H1 (cell line): ENCODE data around the gene C20orf141. TPM values are rescaled to one million over a fixed set of nuclear protein-coding genes. Genes with fewer than 3 reads are reported as not detected.

ENCODE experiments used
- CTCF ChIA-PET: fragments of 300-600 bp; sonication (Branson Sonifier 250); formaldehyde crosslinking; loops from one replicate; lab custom pipeline; 2021; ENCODE audit not compliant: partially characterized antibody; lab: Charles Lee
- POLR2A ChIA-PET: fragments of 300-600 bp; sonication (Branson Sonifier 250); formaldehyde crosslinking; loops from one replicate; lab custom pipeline; 2021; ENCODE audit warnings: inconsistent platforms; ENCODE audit not compliant: partially characterized antibody; lab: Charles Lee
- DNase-seq, 2 experiments: peaks; one replicate each; pipeline versions ENCODE4 v3.0.0 to v3.0.0-alpha.2; 2010 to 2022; ENCODE audit warnings: low spot score in 2 of 2, low read depth in 1 of 2, mixed read lengths in 1 of 2
- FAIRE-seq: peaks from 2 replicates; lab custom pipeline; 2011; peaks lifted over from hg19 to GRCh38; lab: Jason Lieb, UNC
- H2AFZ ChIP-seq: 2 replicates; pipeline ENCODE4 v1.8.1; 2012; ENCODE audit warnings: low read length, inconsistent platforms
- H2AK5ac ChIP-seq: 2 replicates; pipeline ENCODE4 v1.6.1; 2013; ENCODE audit warnings: low read depth, low read length
- H2BK120ac ChIP-seq: replicated peaks from 2 replicates; pipeline ENCODE3; 2013; ENCODE audit warnings: low read depth, low read length, inconsistent platforms
- H2BK12ac ChIP-seq: 2 replicates; pipeline ENCODE4 v1.6.1; 2013; ENCODE audit warnings: low read depth, low read length
- H2BK15ac ChIP-seq: 2 replicates; pipeline ENCODE4 v1.6.1; 2013; ENCODE audit warnings: low read length
- H2BK20ac ChIP-seq: 2 replicates; pipeline ENCODE4 v1.6.1; 2013; ENCODE audit warnings: low read length
- H2BK5ac ChIP-seq: 2 replicates; pipeline ENCODE4 v1.6.1; 2013; ENCODE audit warnings: low read depth, low read length
- H3K14ac ChIP-seq: 2 replicates; pipeline ENCODE4 v1.6.1; 2013; ENCODE audit warnings: inconsistent platforms; ENCODE audit not compliant: insufficient read length
- H3K18ac ChIP-seq: 2 replicates; pipeline ENCODE4 v1.6.1; 2013; ENCODE audit warnings: low read length; ENCODE audit errors: extremely low read depth
- H3K23ac ChIP-seq: 2 replicates; pipeline ENCODE4 v1.6.1; 2013; ENCODE audit warnings: inconsistent platforms; ENCODE audit not compliant: insufficient read length
- H3K23me2 ChIP-seq: 2 replicates; pipeline ENCODE4 v1.6.1; 2013; ENCODE audit warnings: low read depth, low read length
- H3K27ac ChIP-seq: 2 replicates; pipeline ENCODE4 v1.6.1; 2011; ENCODE audit warnings: low read depth, low read length, inconsistent platforms
- H3K27me3 ChIP-seq, 4 experiments: replicated peaks in 1 of 4; 1 replicate in 1 of 4; 2 replicates in 3 of 4; pipeline versions ENCODE4 v1.6.1 to v1.8.1; 2011 to 2013; ENCODE audit warnings: low read length in 3 of 4, mild to moderate bottlenecking in 3 of 4, inconsistent platforms in 2 of 4, mixed read lengths in 2 of 4, moderate library complexity in 1 of 4; ENCODE audit not compliant: control insufficient read depth in 3 of 4, insufficient read depth in 3 of 4; ENCODE audit errors: extremely low read depth in 1 of 4
- H3K36me3 ChIP-seq, 4 experiments: 2 replicates each; pipeline versions ENCODE4 v1.6.1 to v1.8.1; 2011 to 2013; ENCODE audit warnings: mild to moderate bottlenecking in 4 of 4, low read length in 3 of 4, moderate library complexity in 2 of 4, control low read depth in 1 of 4, inconsistent platforms in 1 of 4; ENCODE audit not compliant: insufficient read depth in 4 of 4, control insufficient read depth in 2 of 4
- H3K4ac ChIP-seq: replicated peaks from 2 replicates; pipeline ENCODE3; 2013; ENCODE audit warnings: low read length, low read depth, mixed read lengths, inconsistent platforms; ENCODE audit not compliant: insufficient read length
- H3K4me1 ChIP-seq, 4 experiments: replicated peaks in 1 of 4; 1 replicate in 1 of 4; 2 replicates in 3 of 4; pipeline versions ENCODE4 v1.6.1 to v1.8.1; 2011 to 2013; ENCODE audit warnings: low read length in 3 of 4, inconsistent platforms in 2 of 4, mixed read lengths in 1 of 4; ENCODE audit not compliant: insufficient read depth in 4 of 4, control insufficient read depth in 3 of 4
- H3K4me2 ChIP-seq, 2 experiments: 2 replicates each; pipeline versions ENCODE4 v1.6.1 to v1.8.1; 2011 to 2013; ENCODE audit warnings: low read depth in 2 of 2, low read length in 2 of 2, control low read depth in 1 of 2, inconsistent platforms in 1 of 2, mild to moderate bottlenecking in 1 of 2; ENCODE audit not compliant: insufficient read depth in 1 of 2
- H3K4me3 ChIP-seq, 4 experiments: fragments of 200-600, 300-600 bp in 1 of 4; sonication (generic), shearing (Covaris generic), sonication (Bioruptor Twin) in 1 of 4; 2 replicates each; pipeline versions ENCODE4 v1.5.1 to v1.8.1; 2011 to 2016; ENCODE audit warnings: low read length in 4 of 4, low read depth in 3 of 4, control low read depth in 2 of 4, inconsistent platforms in 2 of 4, mild to moderate bottlenecking in 2 of 4, mixed read lengths in 1 of 4, moderate library complexity in 1 of 4; ENCODE audit not compliant: insufficient read depth in 2 of 4; ENCODE audit errors: extremely low read depth in 1 of 4
- H3K56ac ChIP-seq: replicated peaks from 2 replicates; pipeline ENCODE3; 2013; ENCODE audit warnings: low read depth, mild to moderate bottlenecking, mixed read lengths, low read length, inconsistent platforms; ENCODE audit not compliant: insufficient read length
- H3K79me1 ChIP-seq: 2 replicates; pipeline ENCODE4 v1.6.1; 2013; ENCODE audit warnings: low read depth, low read length, control low read depth
- H3K79me2 ChIP-seq, 2 experiments: 2 replicates each; pipeline versions ENCODE4 v1.6.1 to v1.8.1; 2012 to 2013; ENCODE audit warnings: low read length in 2 of 2, mild to moderate bottlenecking in 2 of 2, inconsistent platforms in 1 of 2; ENCODE audit not compliant: insufficient read depth in 2 of 2, control insufficient read depth in 1 of 2
- H3K9ac ChIP-seq, 4 experiments: replicated peaks in 1 of 4; 1 replicate in 1 of 4; 2 replicates in 3 of 4; pipeline versions ENCODE4 v1.6.1 to v1.8.1; 2011 to 2013; ENCODE audit warnings: low read depth in 3 of 4, low read length in 3 of 4, control low read depth in 2 of 4, mild to moderate bottlenecking in 2 of 4, moderate library complexity in 2 of 4, inconsistent platforms in 1 of 4; ENCODE audit errors: extremely low read depth in 1 of 4
- H3K9me3 ChIP-seq, 2 experiments: 2 replicates each; pipeline versions ENCODE4 v1.6.1 to v1.8.1; 2012 to 2013; ENCODE audit warnings: mild to moderate bottlenecking in 2 of 2, moderate library complexity in 2 of 2, control low read depth in 1 of 2, inconsistent platforms in 1 of 2, low read depth in 1 of 2, low read length in 1 of 2, mixed read lengths in 1 of 2; ENCODE audit not compliant: insufficient read depth in 2 of 2
- H4K20me1 ChIP-seq, 2 experiments: replicated peaks in 1 of 2; 2 replicates each; pipeline versions ENCODE3 to v1.8.1; 2011 to 2013; ENCODE audit warnings: inconsistent platforms in 2 of 2, low read length in 2 of 2, mild to moderate bottlenecking in 1 of 2; ENCODE audit not compliant: insufficient read depth in 2 of 2, control insufficient read depth in 1 of 2
- H4K5ac ChIP-seq: 2 replicates; pipeline ENCODE4 v1.6.1; 2013; ENCODE audit warnings: low read length, low read depth, mixed read lengths, inconsistent platforms; ENCODE audit not compliant: insufficient read length
- H4K8ac ChIP-seq: 2 replicates; pipeline ENCODE4 v1.8.0; 2013; ENCODE audit warnings: mild to moderate bottlenecking, moderate library complexity, low read length, inconsistent platforms; ENCODE audit not compliant: insufficient read depth; ENCODE audit errors: extremely low read depth
- H4K91ac ChIP-seq: replicated peaks from 2 replicates; pipeline ENCODE3; 2013; ENCODE audit warnings: low read length, mixed read lengths, inconsistent platforms; ENCODE audit not compliant: insufficient read length
- POLR2AphosphoS5 ChIP-seq: IDR thresholded peaks from 2 replicates; pipeline ENCODE4 v1.6.1; 2011; ENCODE audit warnings: low read depth, low read length
- RNF2 ChIP-seq: fragments of 200-900, 300-1000 bp; sonication (generic); IDR thresholded peaks from 2 replicates; pipeline ENCODE4 v1.7.1; 2016; ENCODE audit warnings: borderline replicate concordance, low read depth, mild to moderate bottlenecking, antibody characterized with exemption, low read length; ENCODE audit not compliant: poor library complexity, severe bottlenecking; ENCODE audit errors: missing control alignments
- WGBS, 2 experiments: shearing (Covaris generic) in 1 of 2; methylation state at CpG; one replicate each; pipeline versions ENCODE4 v1.1.6 to v1.1.7; 2013 to 2015; ENCODE audit warnings: low lambda C conversion rate in 2 of 2, mixed read lengths in 2 of 2, inconsistent platforms in 1 of 2, low coverage in 1 of 2, missing lambda C conversion rate in 1 of 2; ENCODE audit not compliant: insufficient replicate concordance in 2 of 2, insufficient coverage in 1 of 2, insufficient read length in 1 of 2; ENCODE audit errors: extremely low coverage in 1 of 2, missing lambda C conversion rate in 1 of 2; 5-methylcytosine and 5-hydroxymethylcytosine counted together
- polyA plus RNA-seq, 7 experiments: library from polyadenylated mRNA; depleted of rRNA in 3 of 7; stranded (reverse) in 5 of 7; unstranded in 2 of 7; fragments of >200 nt in 5 of 7; fragments of 200-250 nt in 2 of 7; gene quantifications; 1 replicate in 5 of 7; 2 replicates in 1 of 7; 4 replicates in 1 of 7; pipeline versions ENCODE4 v1.2.1 to v1.2.3, GENCODE V29; 2011 to 2013; ENCODE audit warnings: missing spikeins in 2 of 7, mixed read lengths in 2 of 7
- total RNA-seq: library from RNA; stranded (reverse); fragmentation: NEBNext Ultra II Directional; extraction: Animal tissue kit (Norgen Biotek cat#: 25700); gene quantifications from 2 replicates; pipeline ENCODE4 v1.2.1, GENCODE V29; 2021

Gene C20orf141
- total and polyA plus RNA-seq, 2 of the 8 experiments (the other 6 are each of a cell fraction or from before 2014, with no cell fraction given), result not detected

DNA sequence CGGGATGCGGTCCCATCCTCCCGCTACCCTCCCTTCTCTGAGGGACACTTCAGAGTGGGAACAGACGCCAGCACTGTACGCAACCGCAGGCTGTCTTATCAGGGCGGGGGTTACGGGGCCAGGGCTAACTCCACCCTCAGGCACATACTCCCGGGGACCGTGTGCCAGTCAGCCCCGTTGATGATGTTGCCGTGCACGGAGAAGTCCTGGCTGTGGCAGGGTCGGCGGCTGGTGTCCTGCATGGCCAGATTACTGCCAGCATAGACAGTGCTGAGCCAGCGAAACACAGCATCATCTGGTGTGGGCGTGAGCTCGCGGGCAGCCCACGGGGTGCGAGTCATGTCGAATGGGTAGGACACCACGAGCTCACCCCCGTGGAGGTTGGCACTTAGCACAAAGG lies 19.3 kb upstream of the C20orf141 start:
- Histone ChIP-seq H3K27me3 (peaks cover 0 to 2% (median 0%) of the 10 kb centered on the region in 4 experiments; a peak in 2 of 7 replicates), H4K20me1 (peaks cover 0 to 12% of the 10 kb centered on the region in 2 experiments), H3K9ac (no peak overlapping the region), H3K14ac (no peak overlapping the region), H2BK15ac (no peak overlapping the region), H3K4me2 (no peak overlapping the region), H3K56ac (no peak overlapping the region), H2BK5ac (no peak overlapping the region), H3K4me3 (no peak overlapping the region), H3K9me3 (no peaks in the 10 kb centered on the region), H4K91ac (no peak overlapping the region), H3K18ac (no peak overlapping the region), H3K4ac (no peak overlapping the region), H3K23me2 (peaks cover 7% of the 10 kb centered on the region; the same call in 1 of the 2 replicates), H3K36me3 (peaks cover 11 to 35% (median 20%) of the 10 kb centered on the region in 4 experiments; a peak in 6 of 8 replicates), H3K79me2 (no peaks in the 10 kb centered on the region), H3K79me1 (no peaks in the 10 kb centered on the region; the same call in 1 of the 2 replicates), H4K5ac (no peak overlapping the region), H2AK5ac (no peak overlapping the region), H3K23ac (no peak overlapping the region), H2BK120ac (no peak overlapping the region), H4K8ac (no peak overlapping the region), H2BK12ac (no peak overlapping the region), H2AFZ (no peak overlapping the region), H3K27ac (no peak overlapping the region), H2BK20ac (no peak overlapping the region), H3K4me1 (peaks cover 0 to 13% (median 6%) of the 10 kb centered on the region in 4 experiments; a peak in 6 of 7 replicates)
- 95% methylated on average over 24 of the region's 24 CpGs; no CpG with 5 or more reads in 1 of the 2 experiments for WGBS, 2 experiments
- ChIA-PET POLR2A (interaction anchor here (1.6 kb wide), 1 partner anchor 9 kb away, joined by 4 read pairs; no protein-coding TSS in a partner anchor), CTCF (interaction anchor here (1.2 to 2.1 kb wide), 3 partner anchors 24 to 41 kb away, joined by 4 read pairs; no protein-coding TSS in a partner anchor)
- FAIRE-seq (no peak), DNase-seq (no peak)
- no peak for TF ChIP-seq RNF2
- 0 out of 2 replicates have a peak, but pooled peaks have one; percentile 9 for TF ChIP-seq POLR2AphosphoS5
